DND-41 (cell line): Measurements from ENCODE around the gene PIGS.

Experiments
- ATAC-seq: fragments of 200-7000 bp; cut with Tn5 transposase; 3 replicates; pipeline ENCODE4 v1.9.1; 2021; ENCODE audit warnings: low read depth; ENCODE audit not compliant: insufficient read depth
- DNase-seq: peaks from one replicate; pipeline ENCODE4 v3.0.0-alpha.2; 2020
- H2AFZ ChIP-seq: 2 replicates; pipeline ENCODE4 v1.6.0; 2012; ENCODE audit warnings: low read depth, low read length
- H3K27ac ChIP-seq: 2 replicates; pipeline ENCODE4 v1.5.1; 2012; ENCODE audit warnings: low read length, inconsistent platforms
- H3K27me3 ChIP-seq: fragments of 200-600 bp; sonication (generic); 2 replicates; pipeline ENCODE4 v1.6.0; 2012; ENCODE audit warnings: low read length, mild to moderate bottlenecking, inconsistent platforms; ENCODE audit not compliant: insufficient read depth, poor library complexity
- H3K36me3 ChIP-seq: 2 replicates; pipeline ENCODE4 v1.5.1; 2012; ENCODE audit warnings: low read length, inconsistent platforms; ENCODE audit not compliant: insufficient read depth
- H3K4me1 ChIP-seq: 2 replicates; pipeline ENCODE4 v1.5.1; 2012; ENCODE audit warnings: mild to moderate bottlenecking, low read length; ENCODE audit not compliant: insufficient read depth
- H3K4me2 ChIP-seq: 2 replicates; pipeline ENCODE4 v1.6.0; 2012; ENCODE audit warnings: mild to moderate bottlenecking, moderate library complexity, low read length, inconsistent platforms; ENCODE audit not compliant: insufficient read depth
- H3K4me3 ChIP-seq, 2 experiments: fragments of 200-600 bp in 1 of 2; shearing (Covaris generic) in 1 of 2; 2 replicates each; pipeline ENCODE4 v1.5.1; 2012 to 2016; ENCODE audit warnings: inconsistent platforms in 2 of 2, low read length in 2 of 2, mild to moderate bottlenecking in 2 of 2, low read depth in 1 of 2, moderate library complexity in 1 of 2
- H3K79me2 ChIP-seq: 2 replicates; pipeline ENCODE4 v1.6.0; 2012; ENCODE audit warnings: low read length, inconsistent platforms; ENCODE audit not compliant: insufficient read depth
- H3K9ac ChIP-seq: 2 replicates; pipeline ENCODE4 v1.6.0; 2012; ENCODE audit warnings: low read depth, mild to moderate bottlenecking, inconsistent platforms, low read length, moderate library complexity
- H3K9me3 ChIP-seq: 2 replicates; pipeline ENCODE4 v1.5.1; 2012; ENCODE audit warnings: low read length, moderate library complexity, mild to moderate bottlenecking, inconsistent platforms; ENCODE audit not compliant: insufficient read depth, severe bottlenecking
- H4K20me1 ChIP-seq: 2 replicates; pipeline ENCODE4 v1.6.0; 2012; ENCODE audit warnings: low read length; ENCODE audit not compliant: insufficient read depth
- EZH2 ChIP-seq: IDR thresholded peaks from 3 replicates; pipeline ENCODE4 v1.6.1; 2012; ENCODE audit warnings: borderline replicate concordance, low read depth, mild to moderate bottlenecking, moderate library complexity, low read length, inconsistent platforms; ENCODE audit not compliant: severe bottlenecking
- TF ChIP-seq, protein P1 (sequence below): IDR thresholded peaks from 2 replicates; pipeline ENCODE4 v1.5.1; 2012; ENCODE audit warnings: borderline replicate concordance, low read length, moderate library complexity, mild to moderate bottlenecking; ENCODE audit not compliant: poor library complexity, severe bottlenecking; ENCODE audit errors: extremely low read depth

PIGS gene

DNA sequence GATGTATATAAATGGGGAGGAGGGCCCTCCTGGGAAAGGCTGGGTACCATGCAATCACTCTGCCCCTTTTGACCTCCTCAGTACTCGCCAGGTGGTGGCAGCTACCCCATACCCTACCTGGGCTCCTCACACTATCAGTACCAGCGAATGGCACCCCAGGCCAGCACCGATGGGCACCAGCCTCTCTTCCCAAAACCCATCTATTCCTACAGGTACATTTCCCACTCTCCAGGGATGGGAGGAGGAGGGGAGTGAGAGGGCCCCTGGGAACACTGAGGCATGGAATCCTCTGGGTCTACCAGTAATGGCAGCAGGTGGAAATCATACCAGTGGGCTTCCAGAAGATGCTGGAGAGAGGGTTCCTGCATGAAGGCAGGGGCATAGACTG lies 42.3 kb downstream of the PIGS start:
- TF ChIP-seq, protein P1, sequence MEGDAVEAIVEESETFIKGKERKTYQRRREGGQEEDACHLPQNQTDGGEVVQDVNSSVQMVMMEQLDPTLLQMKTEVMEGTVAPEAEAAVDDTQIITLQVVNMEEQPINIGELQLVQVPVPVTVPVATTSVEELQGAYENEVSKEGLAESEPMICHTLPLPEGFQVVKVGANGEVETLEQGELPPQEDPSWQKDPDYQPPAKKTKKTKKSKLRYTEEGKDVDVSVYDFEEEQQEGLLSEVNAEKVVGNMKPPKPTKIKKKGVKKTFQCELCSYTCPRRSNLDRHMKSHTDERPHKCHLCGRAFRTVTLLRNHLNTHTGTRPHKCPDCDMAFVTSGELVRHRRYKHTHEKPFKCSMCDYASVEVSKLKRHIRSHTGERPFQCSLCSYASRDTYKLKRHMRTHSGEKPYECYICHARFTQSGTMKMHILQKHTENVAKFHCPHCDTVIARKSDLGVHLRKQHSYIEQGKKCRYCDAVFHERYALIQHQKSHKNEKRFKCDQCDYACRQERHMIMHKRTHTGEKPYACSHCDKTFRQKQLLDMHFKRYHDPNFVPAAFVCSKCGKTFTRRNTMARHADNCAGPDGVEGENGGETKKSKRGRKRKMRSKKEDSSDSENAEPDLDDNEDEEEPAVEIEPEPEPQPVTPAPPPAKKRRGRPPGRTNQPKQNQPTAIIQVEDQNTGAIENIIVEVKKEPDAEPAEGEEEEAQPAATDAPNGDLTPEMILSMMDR: no peak
- TF ChIP-seq EZH2: no peak
- Histone ChIP-seq H3K79me2 (no peaks in the 10 kb centered on the region), H4K20me1 (no peaks in the 10 kb centered on the region; the same call in 1 of the 2 replicates), H2AFZ (no peak overlapping the region), H3K4me1 (no peaks in the 10 kb centered on the region), H3K27ac (no peak overlapping the region), H3K27me3 (peaks cover 10% of the 10 kb centered on the region), H3K4me3 (no peak overlapping the region), H3K9me3 (no peaks in the 10 kb centered on the region), H3K9ac (no peak overlapping the region), H3K36me3 (no peaks in the 10 kb centered on the region), H3K4me2 (no peak overlapping the region)
- ATAC-seq: no peak
- DNase-seq: no peak

DNA sequence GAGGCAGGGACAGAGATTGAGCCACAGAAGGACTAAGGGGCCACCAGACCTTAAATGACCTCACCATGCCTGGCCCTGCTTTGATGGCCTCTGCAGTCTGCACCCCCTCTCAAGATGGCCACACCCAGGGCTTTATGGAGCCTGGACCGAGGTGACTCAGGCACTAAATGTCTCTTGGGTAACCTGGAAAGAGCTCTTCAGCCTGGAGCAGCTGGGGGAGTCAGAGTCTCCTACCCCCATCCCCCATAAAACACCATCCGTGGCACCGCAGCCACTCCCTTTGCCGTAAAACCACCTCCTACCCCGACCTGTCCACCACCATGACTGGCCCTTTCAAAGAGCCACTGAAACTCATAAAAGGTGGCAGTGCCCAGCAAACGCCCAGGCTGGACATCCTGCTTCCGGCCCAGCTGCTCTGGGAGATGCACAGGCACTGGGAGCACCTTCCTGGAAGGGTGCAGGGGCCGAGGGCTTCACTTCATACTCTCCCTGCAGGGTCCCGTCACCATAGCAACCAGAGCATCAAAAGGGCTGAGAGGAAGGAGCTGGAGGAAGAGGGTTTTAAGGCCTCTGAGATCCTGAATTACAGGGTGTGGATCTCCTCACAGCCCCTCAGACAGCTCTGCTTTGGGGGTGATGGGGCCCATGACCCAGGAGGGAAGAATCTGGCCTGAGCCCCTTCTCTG lies 42.9 kb downstream of the PIGS start:
- ATAC-seq (no peak), DNase-seq (no peak)
- H3K27ac ChIP-seq: no peak overlapping the region
- no peaks in the 10 kb centered on the region for H3K4me1 ChIP-seq
- no peaks in the 10 kb centered on the region; the same call in 1 of the 2 replicates for H4K20me1 ChIP-seq
- TF ChIP-seq, protein P1: no peak
- no peak for TF ChIP-seq EZH2
- H2AFZ ChIP-seq: no peak overlapping the region
- H3K9ac ChIP-seq: no peak overlapping the region
- no peaks in the 10 kb centered on the region for H3K9me3 ChIP-seq
- H3K4me3 ChIP-seq: no peak overlapping the region
- no peaks in the 10 kb centered on the region for H3K36me3 ChIP-seq
- no peak overlapping the region for H3K4me2 ChIP-seq
- no peaks in the 10 kb centered on the region for H3K79me2 ChIP-seq
- peaks cover 10% of the 10 kb centered on the region for H3K27me3 ChIP-seq

DNA sequence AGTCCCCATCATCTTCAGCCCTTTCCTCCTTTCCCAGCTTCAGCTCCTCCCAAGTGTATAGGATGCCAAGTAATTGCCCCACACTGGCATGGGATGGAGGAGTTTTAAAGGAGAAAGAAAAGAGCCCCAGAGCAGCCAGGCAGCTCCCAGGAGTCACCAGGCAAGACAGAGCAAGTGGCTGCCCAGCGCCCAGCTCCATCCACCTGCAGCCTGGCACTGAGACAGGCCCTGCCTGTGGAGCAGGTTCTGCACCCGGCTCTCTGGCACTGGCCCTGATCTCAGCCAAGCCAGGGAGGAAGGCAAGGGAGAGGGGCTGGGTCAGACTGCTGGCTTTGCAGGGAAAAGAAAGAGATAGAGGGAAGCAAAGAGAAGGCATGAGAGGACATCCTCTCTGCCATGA lies 43.5 kb downstream of the PIGS start:
- Histone ChIP-seq H3K9ac (no peak overlapping the region), H3K4me2 (no peak overlapping the region), H3K36me3 (no peaks in the 10 kb centered on the region), H2AFZ (no peak overlapping the region), H3K27me3 (peaks cover 12% of the 10 kb centered on the region), H3K4me1 (no peaks in the 10 kb centered on the region), H4K20me1 (no peaks in the 10 kb centered on the region; the same call in 1 of the 2 replicates), H3K4me3 (no peak overlapping the region), H3K9me3 (no peaks in the 10 kb centered on the region), H3K79me2 (no peaks in the 10 kb centered on the region), H3K27ac (no peak overlapping the region)
- TF ChIP-seq EZH2: no peak
- TF ChIP-seq, protein P1: no peak
- DNase-seq (no peak), ATAC-seq (no peak)

DNA sequence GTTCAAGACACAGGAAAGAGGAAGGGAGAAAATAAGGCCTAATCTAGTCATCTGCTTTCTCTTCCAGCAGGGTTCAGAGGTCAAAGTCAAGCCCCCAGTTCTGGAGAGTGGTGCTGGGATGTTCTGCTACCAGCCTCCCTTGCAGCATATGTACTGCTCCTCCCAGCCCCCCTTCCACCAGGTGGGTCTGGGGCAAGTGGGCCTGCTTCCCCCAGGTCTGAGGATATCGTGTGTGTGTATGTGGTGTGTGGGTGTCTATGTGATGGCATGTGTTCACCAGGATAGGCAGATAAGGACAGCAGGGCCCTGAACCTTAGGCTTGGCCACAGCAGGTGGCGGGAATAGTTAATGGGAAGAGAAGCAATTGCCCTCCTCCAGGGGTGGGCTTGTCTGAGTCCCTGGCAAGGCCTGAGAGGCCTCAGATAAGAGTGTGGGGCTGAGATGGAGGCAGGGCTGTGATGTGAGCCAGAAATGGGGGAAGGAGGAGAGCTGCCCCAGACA lies 44.1 kb downstream of the PIGS start:
- H3K9ac ChIP-seq: no peak overlapping the region
- no peak overlapping the region for H2AFZ ChIP-seq
- ATAC-seq (no peak), DNase-seq (no peak)
- TF ChIP-seq, protein P1: no peak
- TF ChIP-seq EZH2: no peak
- no peaks in the 10 kb centered on the region; the same call in 1 of the 2 replicates for H4K20me1 ChIP-seq
- H3K27me3 ChIP-seq: peaks cover 14% of the 10 kb centered on the region
- no peaks in the 10 kb centered on the region for H3K36me3 ChIP-seq
- no peak overlapping the region for H3K4me3 ChIP-seq
- H3K4me2 ChIP-seq: no peak overlapping the region
- no peaks in the 10 kb centered on the region for H3K79me2 ChIP-seq
- H3K4me1 ChIP-seq: no peaks in the 10 kb centered on the region
- H3K27ac ChIP-seq: no peak overlapping the region
- no peaks in the 10 kb centered on the region for H3K9me3 ChIP-seq
